Measurements from ENCODE around the gene GPR162. TPM values are rescaled to one million over a fixed set of nuclear protein-coding genes. Genes with fewer than 3 reads are reported as not detected.

The GPR162 gene
- total RNA-seq, 1 experiment from 2014 or later, result not detected

Other genes starting within 250 kb of the GPR162 start
- gene CHD4, start 214.4 kb upstream of the GPR162 start, total RNA-seq (2014; rRNA removed), result 216 and 231 TPM in 2 replicates
- gene LPAR5, start 185.9 kb upstream of the GPR162 start, total RNA-seq (2014; rRNA removed), result 2.3 and 4.3 TPM in 2 replicates
- 0.77 TPM in 1 of 2 replicates, not detected in the other for gene ACRBP, start 174.4 kb upstream of the GPR162 start, total RNA-seq (2014; rRNA removed)
- 17.0 and 23.8 TPM in 2 replicates for gene ING4, start 158.7 kb upstream of the GPR162 start, total RNA-seq (2014; rRNA removed)
- gene ZNF384, start 132.4 kb upstream of the GPR162 start, total RNA-seq (2014; rRNA removed), result 19.6 and 22.3 TPM in 2 replicates
- not detected in 2 replicates for gene PIANP, start 121.0 kb upstream of the GPR162 start, total RNA-seq (2014; rRNA removed)
- 82.3 and 86.9 TPM in 2 replicates for gene COPS7A, start 97.8 kb upstream of the GPR162 start, total RNA-seq (2014; rRNA removed)
- gene MLF2, start 68.7 kb upstream of the GPR162 start, total RNA-seq (2014; rRNA removed), result 222 and 248 TPM in 2 replicates
- gene PTMS, start 55.5 kb upstream of the GPR162 start, total RNA-seq (2014; rRNA removed), result 46.4 and 84.7 TPM in 2 replicates
- gene LAG3, start 49.3 kb upstream of the GPR162 start, total RNA-seq (2014; rRNA removed), result 0.40 and 0.58 TPM in 2 replicates
- gene CD4, start 32.3 kb upstream of the GPR162 start, total RNA-seq (2014; rRNA removed), result 0.23 TPM in 1 of 2 replicates, not detected in the other
- gene P3H3, start 6.6 kb downstream of the GPR162 start, total RNA-seq (2014; rRNA removed), result 9.3 and 24.4 TPM in 2 replicates
- gene GNB3, start 19.1 kb downstream of the GPR162 start, total RNA-seq (2014; rRNA removed), result 1.8 TPM in 1 of 2 replicates, not detected in the other
- gene CDCA3, start 29.5 kb downstream of the GPR162 start, total RNA-seq (2014; rRNA removed), result 52.1 and 92.0 TPM in 2 replicates
- 107 and 113 TPM in 2 replicates for gene USP5, start 30.3 kb downstream of the GPR162 start, total RNA-seq (2014; rRNA removed)
- 1,259 and 1,708 TPM in 2 replicates for gene TPI1, start 45.7 kb downstream of the GPR162 start, total RNA-seq (2014; rRNA removed)
- gene SPSB2, start 51.5 kb downstream of the GPR162 start, total RNA-seq (2014; rRNA removed), result 8.4 and 9.2 TPM in 2 replicates
- 5.1 and 13.6 TPM in 2 replicates for gene LRRC23, start 83.0 kb downstream of the GPR162 start, total RNA-seq (2014; rRNA removed)
- 30.2 and 35.2 TPM in 2 replicates for gene ENO2, start 92.8 kb downstream of the GPR162 start, total RNA-seq (2014; rRNA removed)
- gene ATN1, start 106.1 kb downstream of the GPR162 start, total RNA-seq (2014; rRNA removed), result 11.6 and 41.5 TPM in 2 replicates
- not detected in 2 replicates for gene RNU7-1, start 122.0 kb downstream of the GPR162 start, total RNA-seq (2014; rRNA removed)
- 125 and 130 TPM in 2 replicates for gene C12orf57, start 122.2 kb downstream of the GPR162 start, total RNA-seq (2014; rRNA removed)
- gene PTPN6, start 129.5 kb downstream of the GPR162 start, total RNA-seq (2014; rRNA removed), result 22.5 and 28.4 TPM in 2 replicates
- 353 and 376 TPM in 2 replicates for gene PHB2, start 148.8 kb downstream of the GPR162 start, total RNA-seq (2014; rRNA removed)
- gene EMG1, start 149.1 kb downstream of the GPR162 start, total RNA-seq (2014; rRNA removed), result 40.7 and 44.3 TPM in 2 replicates
- 16.3 and 21.5 TPM in 2 replicates for gene LPCAT3, start 196.7 kb downstream of the GPR162 start, total RNA-seq (2014; rRNA removed)
- 2.1 and 2.9 TPM in 2 replicates for gene C1S, start 238.9 kb downstream of the GPR162 start, total RNA-seq (2014; rRNA removed)

All from PC-3 (cell line).